AG04449 (cell line): ENCODE data around the gene ATP7B.
"Not testable (repeated sequence)": the region's sequence is repeated elsewhere in the genome, so short reads cannot be mapped to it uniquely, and the experiment has no call there.

Experiments
- CTCF ChIA-PET: fragments of 350-600 bp; formaldehyde crosslinking; extraction: SDS; loops from one replicate; lab custom pipeline; 2021; ENCODE audit warnings: antibody characterized with exemption; lab: Yijun Ruan, JAX
- POLR2A ChIA-PET: fragments of 400-600, 350-600 bp; formaldehyde crosslinking; extraction: SDS; loops from one replicate; lab custom pipeline; 2020; ENCODE audit warnings: antibody characterized with exemption, inconsistent platforms; lab: Yijun Ruan, JAX
- DNase-seq: peaks from one replicate; pipeline ENCODE4 v3.0.0-alpha.2; 2010; ENCODE audit warnings: low read depth, low spot score
- H3K4me3 ChIP-seq: 2 replicates; pipeline ENCODE4 v1.5.1; 2011; ENCODE audit warnings: low read depth, mild to moderate bottlenecking, control low read depth, low read length
- CTCF ChIP-seq: IDR thresholded peaks from one replicate; pipeline ENCODE4 v1.5.1; 2011; ENCODE audit warnings: mild to moderate bottlenecking, moderate library complexity, low read length, control low read depth, inconsistent platforms; ENCODE audit not compliant: insufficient read depth; ENCODE audit errors: missing control alignments

ATP7B gene

GRCh38 chr13:52036037-52036436 lies 24.8 kb upstream of the ATP7B start:
- no peak for TF ChIP-seq CTCF
- no peak for DNase-seq
- ChIA-PET POLR2A (no interaction called here), CTCF (no interaction called here)
- no peak overlapping the region for H3K4me3 ChIP-seq

GRCh38 chr13:52034616-52035226 lies 23.5 kb upstream of the ATP7B start:
- TF ChIP-seq CTCF = no peak
- ChIA-PET CTCF (interaction anchor here (1.5 kb wide), 1 partner anchor 91 kb away, joined by 4 read pairs; no protein-coding TSS in a partner anchor), POLR2A (no interaction called here)
- no peak for DNase-seq
- H3K4me3 ChIP-seq = no peak overlapping the region

- POLR2A ChIA-PET = no interaction called here
Observed at GRCh38 chr13:52033039-52033438, 21.8 kb upstream of the ATP7B start.

GRCh38 chr13:52030401-52030800 lies 19.2 kb upstream of the ATP7B start:
- CTCF ChIA-PET, POLR2A ChIA-PET, H3K4me3 ChIP-seq, DNase-seq: not testable (repeated sequence)

More at GRCh38 chr13:52033039-52033438, 21.8 kb upstream of the ATP7B start:
- no peak for TF ChIP-seq CTCF
- CTCF ChIA-PET = interaction anchor here (0.6 to 1.2 kb wide), 2 partner anchors 21 to 32 kb away, joined by 3 to 5 read pairs; partner anchors contain the start of gene ALG11
- no peak for DNase-seq
- H3K4me3 ChIP-seq = no peak overlapping the region

DNA sequence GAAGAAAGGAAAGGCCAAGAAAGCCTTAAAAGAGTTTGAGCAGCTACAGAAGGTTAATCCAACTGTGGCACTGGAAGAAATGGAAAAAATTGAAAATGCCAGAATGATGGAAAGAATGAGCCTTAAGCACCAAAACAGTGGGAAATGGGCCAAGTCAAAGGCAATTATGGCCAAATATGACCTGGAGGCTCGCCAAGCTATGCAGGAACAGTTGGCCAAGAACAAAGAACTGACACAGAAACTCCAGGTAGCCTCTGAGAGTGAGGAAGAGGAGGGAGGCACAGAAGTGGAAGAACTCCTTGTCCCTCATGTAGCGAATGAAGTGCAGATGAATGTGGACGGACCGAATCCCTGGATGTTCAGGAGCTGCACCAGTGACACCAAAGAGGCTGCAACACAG lies 18.3 kb upstream of the ATP7B start:
- no peak for DNase-seq
- ChIA-PET CTCF (no interaction called here), POLR2A (no interaction called here)
- H3K4me3 ChIP-seq = no peak overlapping the region
- TF ChIP-seq CTCF = no peak

- POLR2A ChIA-PET = no interaction called here
- no peak for DNase-seq
- CTCF ChIA-PET = no interaction called here
- no peak overlapping the region for H3K4me3 ChIP-seq
- no peak for TF ChIP-seq CTCF
Observed at GRCh38 chr13:52027832-52028231, 16.6 kb upstream of the ATP7B start.

GRCh38 chr13:52026246-52026626 lies 15.0 kb upstream of the ATP7B start:
- TF ChIP-seq CTCF = no peak
- ChIA-PET CTCF (no interaction called here), POLR2A (no interaction called here)
- DNase-seq = no peak
- no peak overlapping the region for H3K4me3 ChIP-seq
